Fibroblast of skin of right biceps (primary cell): Measurements from ENCODE around the gene ZC3H4.

Experiments
- DNase-seq: peaks from one replicate; pipeline ENCODE4 v3.0.0-alpha.2; 2013

The ZC3H4 gene

GRCh38 chr19:47044946-47045866 lies 68.4 kb downstream of the ZC3H4 start:
- no peak for DNase-seq

- DNase-seq = no peak
These were observed 72.7 kb downstream of the ZC3H4 start for GRCh38 chr19:47040869-47041268.

GRCh38 chr19:47039239-47039874 lies 74.2 kb downstream of the ZC3H4 start:
- no peak for DNase-seq

- DNase-seq = no peak
These were observed 75.8 kb downstream of the ZC3H4 start for GRCh38 chr19:47037766-47038165.

- DNase-seq = no peak
These were observed 77.4 kb downstream of the ZC3H4 start for GRCh38 chr19:47036097-47036651.

GRCh38 chr19:47035127-47036096 lies 78.2 kb downstream of the ZC3H4 start:
- peak; percentile 78 for DNase-seq

GRCh38 chr19:47032171-47032811 lies 81.3 kb downstream of the ZC3H4 start:
- DNase-seq = no peak

- DNase-seq = no peak
These were observed 85.4 kb downstream of the ZC3H4 start for GRCh38 chr19:47028195-47028601.

- no peak for DNase-seq
These were observed 85.9 kb downstream of the ZC3H4 start for GRCh38 chr19:47027586-47028088.

GRCh38 chr19:47026889-47027288 lies 86.7 kb downstream of the ZC3H4 start:
- DNase-seq = no peak

GRCh38 chr19:47026156-47026555 lies 87.4 kb downstream of the ZC3H4 start:
- no peak for DNase-seq

GRCh38 chr19:47024502-47024901 lies 89.1 kb downstream of the ZC3H4 start:
- DNase-seq = no peak

- no peak for DNase-seq
These were observed 90.2 kb downstream of the ZC3H4 start for GRCh38 chr19:47023448-47023794.

GRCh38 chr19:47022541-47023447 lies 90.8 kb downstream of the ZC3H4 start:
- DNase-seq = no peak

GRCh38 chr19:47022140-47022536 lies 91.4 kb downstream of the ZC3H4 start:
- no peak for DNase-seq

GRCh38 chr19:47021536-47022139 lies 91.9 kb downstream of the ZC3H4 start:
- no peak for DNase-seq

- no peak for DNase-seq
These were observed 92.5 kb downstream of the ZC3H4 start for GRCh38 chr19:47020992-47021496.

GRCh38 chr19:47020132-47020805 lies 93.3 kb downstream of the ZC3H4 start:
- no peak for DNase-seq

GRCh38 chr19:47019431-47020041 lies 94.0 kb downstream of the ZC3H4 start, which contains the start of gene NPAS1:
Gene NPAS1, plus strand, starts transcription at chr19:47019837. Its CDS starts 1,211 bp downstream, at chr19:47021048.
- DNase-seq = no peak
